Right renal pelvis (tissue), 4 donors: ENCODE data around the gene GCH1. TPM values are rescaled to one million over a fixed set of nuclear protein-coding genes. Genes with fewer than 3 reads are reported as not detected.
A peak's percentile ranks its signal among the peaks of the same experiment; 100 is the strongest.

Experiments used
- DNase-seq, 4 donors: peaks; one replicate each; pipeline ENCODE4 v3.0.0-alpha.2; 2013; ENCODE audit warnings: low read depth in 4 of 4, low spot score in 3 of 4, missing footprints in 1 of 4
- polyA plus RNA-seq, 4 donors: library from polyadenylated mRNA; unstranded; fragments of 120-200 nt; gene quantifications; one replicate each; pipeline ENCODE4 v1.2.1, GENCODE V29; 2013; ENCODE audit not compliant: insufficient read length in 4 of 4

GCH1 gene
- polyA plus RNA-seq, 4 donors, result 10.4 to 12.2 (median 10.7) TPM

GRCh38 chr14:54829486-54830224 lies 73.0 kb downstream of the GCH1 start:
- DNase-seq, result no peak

GRCh38 chr14:54828037-54828436 lies 74.6 kb downstream of the GCH1 start:
- no peak for DNase-seq

- DNase-seq, result no peak
These were observed 78.7 kb downstream of the GCH1 start for GRCh38 chr14:54823757-54824549.

- no peak for DNase-seq
These were observed 79.9 kb downstream of the GCH1 start for GRCh38 chr14:54822685-54823084.

GRCh38 chr14:54818201-54819133 lies 84.2 kb downstream of the GCH1 start:
- DNase-seq, result no peak

- no peak for DNase-seq
These were observed 85.1 kb downstream of the GCH1 start for GRCh38 chr14:54817506-54817905.

GRCh38 chr14:54816450-54816849 lies 86.2 kb downstream of the GCH1 start:
- DNase-seq, result no peak

GRCh38 chr14:54815515-54815914 lies 87.1 kb downstream of the GCH1 start:
- no peak for DNase-seq

GRCh38 chr14:54815016-54815415 lies 87.6 kb downstream of the GCH1 start:
- no peak for DNase-seq

- DNase-seq, result no peak
These were observed 88.5 kb downstream of the GCH1 start for GRCh38 chr14:54814076-54814475.

- no peak for DNase-seq
These were observed 89.5 kb downstream of the GCH1 start for GRCh38 chr14:54813081-54813480.

- DNase-seq, result no peak
These were observed 90.0 kb downstream of the GCH1 start for GRCh38 chr14:54812617-54813016.

GRCh38 chr14:54809767-54810166 lies 92.9 kb downstream of the GCH1 start:
- DNase-seq, result no peak

GRCh38 chr14:54808326-54809161 lies 94.1 kb downstream of the GCH1 start:
- DNase-seq, result no peak

GRCh38 chr14:54807881-54808280 lies 94.7 kb downstream of the GCH1 start:
- DNase-seq, result no peak

- DNase-seq, result no peak
These were observed 95.2 kb downstream of the GCH1 start for GRCh38 chr14:54807428-54807827.

GRCh38 chr14:54806616-54807015 lies 96.0 kb downstream of the GCH1 start:
- no peak for DNase-seq

GRCh38 chr14:54805445-54806322 lies 96.9 kb downstream of the GCH1 start:
- peak; percentile 57 to 71 (median 61) for DNase-seq

GRCh38 chr14:54805070-54805444 lies 97.6 kb downstream of the GCH1 start:
- no peak for DNase-seq
